H7 (cell line): ENCODE results near the gene THAP4. TPM values are rescaled to one million over a fixed set of nuclear protein-coding genes. Genes with fewer than 3 reads are reported as not detected.

ENCODE experiments used
- DNase-seq: peaks from one replicate; pipeline ENCODE4 v3.0.0; 2012
- H3K27me3 ChIP-seq: 2 replicates; pipeline ENCODE4 v1.6.0; 2011; ENCODE audit warnings: mild to moderate bottlenecking, low read length; ENCODE audit not compliant: control insufficient read depth, insufficient read depth
- H3K36me3 ChIP-seq: replicated peaks from 2 replicates; pipeline ENCODE4 v1.5.1; 2011; ENCODE audit warnings: low read length; ENCODE audit not compliant: control insufficient read depth, insufficient read depth
- H3K4me3 ChIP-seq: 2 replicates; pipeline ENCODE4 v1.5.1; 2011; ENCODE audit warnings: low read depth, mild to moderate bottlenecking, control low read depth, low read length, moderate library complexity; ENCODE audit not compliant: insufficient read depth
- total RNA-seq: library from RNA; depleted of rRNA; stranded (reverse); fragments of >200 nt; shearing (Covaris generic); gene quantifications from 2 replicates; pipeline ENCODE4 v1.2.3, GENCODE V29; 2014

The THAP4 gene
- total RNA-seq, 1 experiment from 2014 or later, result 120 TPM

- Histone ChIP-seq H3K27me3 (no peaks in the 10 kb centered on the region), H3K36me3 (peaks cover 12% of the 10 kb centered on the region), H3K4me3 (peak overlapping the region; percentile 97)
- peak; percentile 91 for DNase-seq
Measured at GRCh38 chr2:241636182-241637017, 558 bp downstream of the THAP4 start.

DNA sequence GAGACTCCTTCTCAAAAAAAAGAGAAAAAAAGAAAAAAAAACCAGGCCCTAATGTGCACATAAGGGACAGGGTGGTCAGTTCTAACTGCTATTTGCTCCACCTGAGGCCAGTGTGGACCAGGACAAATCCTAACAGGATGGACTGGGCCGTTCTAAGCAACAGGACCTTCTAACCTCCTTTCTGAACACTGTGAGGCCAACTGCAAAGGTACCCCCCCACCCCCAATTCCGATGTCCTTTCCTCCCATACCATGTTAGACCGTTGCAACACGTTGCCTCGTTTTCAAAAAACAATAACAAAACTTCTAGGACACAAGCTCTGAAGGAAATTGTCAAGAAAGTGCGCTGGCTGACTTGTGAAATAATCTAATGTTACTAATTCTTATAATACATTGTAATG, 1.2 kb downstream of the THAP4 start:
- H3K4me3 ChIP-seq, result peak overlapping the region; percentile 97
- no peaks in the 10 kb centered on the region for H3K27me3 ChIP-seq
- no peak for DNase-seq
- peaks cover 12% of the 10 kb centered on the region for H3K36me3 ChIP-seq

DNA sequence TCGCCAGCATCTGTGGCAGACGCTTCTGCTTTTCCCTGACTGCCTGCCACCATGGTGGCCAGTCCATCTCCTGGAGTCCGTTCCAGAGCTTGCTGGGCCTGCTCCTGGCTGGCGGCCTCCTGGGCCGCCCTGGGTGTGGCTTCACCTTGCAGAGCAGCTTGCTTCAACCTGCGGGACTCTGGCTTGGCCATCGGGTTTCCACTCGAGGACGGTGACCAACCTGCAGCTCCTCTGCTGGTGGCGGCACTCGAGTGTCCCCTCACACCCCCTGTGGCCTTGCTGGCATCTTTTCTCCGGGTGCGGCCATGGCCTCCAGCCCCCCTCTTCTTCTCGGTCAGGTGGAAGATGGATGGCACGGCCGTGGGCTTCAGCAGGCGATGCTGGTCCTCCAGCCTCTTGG, 3.4 kb downstream of the THAP4 start:
- DNase-seq, result no peak
- Histone ChIP-seq H3K4me3 (no peak overlapping the region), H3K27me3 (no peaks in the 10 kb centered on the region), H3K36me3 (peaks cover 11% of the 10 kb centered on the region)

GRCh38 chr2:241632478-241633325, 4.3 kb downstream of the THAP4 start:
- Histone ChIP-seq H3K4me3 (no peak overlapping the region), H3K36me3 (peaks cover 11% of the 10 kb centered on the region), H3K27me3 (no peaks in the 10 kb centered on the region)
- no peak for DNase-seq

DNA sequence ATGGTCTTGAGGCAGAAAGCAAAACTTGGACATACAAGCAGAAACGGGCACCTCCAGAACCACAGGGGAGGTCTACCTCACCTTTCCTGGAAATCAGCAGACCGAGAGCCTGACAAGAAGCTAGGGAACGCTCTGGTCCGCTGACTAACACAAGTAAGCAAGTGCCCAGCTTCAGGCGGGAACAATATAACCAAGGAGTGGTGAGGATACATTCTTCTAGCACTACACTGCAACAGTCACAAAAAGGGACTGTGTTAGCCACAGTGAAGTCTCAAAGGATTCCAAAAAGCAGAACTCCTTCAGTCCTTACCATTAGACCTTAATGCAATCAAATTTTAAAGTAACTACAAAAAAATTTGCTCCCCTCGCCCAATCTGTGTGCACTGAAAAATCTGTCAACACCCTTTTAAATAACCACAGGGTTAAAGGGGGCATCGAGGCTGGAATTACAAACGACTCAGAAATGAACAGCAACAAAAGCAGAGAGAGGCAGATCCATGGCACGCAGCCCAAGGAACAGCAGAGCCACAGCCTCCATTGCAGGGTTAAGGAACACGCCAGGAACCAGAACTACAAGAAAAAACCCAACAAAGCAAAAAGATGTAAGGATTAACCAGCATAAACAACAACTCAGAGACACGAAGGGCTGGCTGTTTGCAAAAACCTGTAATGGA, 7.1 kb downstream of the THAP4 start:
- Histone ChIP-seq H3K4me3 (no peak overlapping the region), H3K27me3 (no peaks in the 10 kb centered on the region), H3K36me3 (peaks cover 11% of the 10 kb centered on the region)
- no peak for DNase-seq

DNA sequence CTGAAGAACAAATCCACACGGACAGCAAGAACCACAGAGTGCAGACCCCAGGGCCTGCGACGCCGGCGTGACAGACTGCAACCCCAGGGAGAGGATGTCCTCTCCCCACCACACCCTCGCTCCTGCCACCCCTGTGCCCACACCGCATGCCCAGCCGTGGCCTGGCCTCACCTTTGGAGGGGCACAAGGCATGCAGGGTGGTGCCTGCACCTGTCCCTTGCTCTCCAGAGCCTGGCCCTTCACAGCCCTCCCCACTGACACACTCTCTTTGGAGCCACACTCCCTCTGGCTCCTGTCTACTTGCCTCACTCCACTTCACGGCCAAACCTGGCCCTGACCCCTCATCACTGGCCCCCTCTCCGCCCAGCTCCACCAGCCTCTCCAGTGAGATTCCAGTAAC, 9.3 kb downstream of the THAP4 start:
- Histone ChIP-seq H3K36me3 (peaks cover 4% of the 10 kb centered on the region), H3K27me3 (no peaks in the 10 kb centered on the region), H3K4me3 (no peak overlapping the region)
- DNase-seq, result no peak

DNA sequence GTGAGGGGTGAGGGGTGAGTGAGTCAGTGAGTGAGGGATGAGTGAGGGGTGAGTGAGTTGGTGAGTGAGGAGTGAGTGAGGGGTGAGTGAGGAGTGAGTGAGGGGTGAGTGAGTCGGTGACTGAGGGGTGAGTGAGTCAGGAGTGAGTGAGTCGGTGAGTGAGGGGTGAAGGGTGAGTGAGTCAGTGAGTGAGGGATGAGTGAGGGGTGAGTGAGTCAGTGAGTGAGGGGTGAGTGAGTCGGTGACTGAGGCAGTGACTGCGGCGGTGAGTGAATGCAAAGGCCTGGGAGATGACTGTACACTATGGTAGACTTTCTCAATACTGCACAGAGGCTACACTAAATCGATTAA, 16.6 kb downstream of the THAP4 start:
- Histone ChIP-seq H3K27me3 (no peaks in the 10 kb centered on the region), H3K4me3 (no peak overlapping the region)
- DNase-seq, result no peak

GRCh38 chr2:241619597-241620418, 17.1 kb downstream of the THAP4 start:
- H3K27me3 ChIP-seq, result no peaks in the 10 kb centered on the region
- DNase-seq, result no peak
- no peak overlapping the region for H3K4me3 ChIP-seq
- H3K36me3 ChIP-seq, result no peaks in the 10 kb centered on the region; the same call in 1 of the 2 replicates

More for the DNA sequence above, 16.6 kb downstream of the THAP4 start:
- no peaks in the 10 kb centered on the region; the same call in 1 of the 2 replicates for H3K36me3 ChIP-seq

- Histone ChIP-seq H3K27me3 (no peaks in the 10 kb centered on the region), H3K36me3 (no peaks in the 10 kb centered on the region; the same call in 1 of the 2 replicates), H3K4me3 (no peak overlapping the region)
- no peak for DNase-seq
Measured at GRCh38 chr2:241618829-241619228, 18.1 kb downstream of the THAP4 start.

GRCh38 chr2:241618296-241618805, 18.6 kb downstream of the THAP4 start:
- H3K27me3 ChIP-seq, result no peaks in the 10 kb centered on the region
- H3K36me3 ChIP-seq, result no peaks in the 10 kb centered on the region
- DNase-seq, result no peak
- H3K4me3 ChIP-seq, result no peak overlapping the region

DNA sequence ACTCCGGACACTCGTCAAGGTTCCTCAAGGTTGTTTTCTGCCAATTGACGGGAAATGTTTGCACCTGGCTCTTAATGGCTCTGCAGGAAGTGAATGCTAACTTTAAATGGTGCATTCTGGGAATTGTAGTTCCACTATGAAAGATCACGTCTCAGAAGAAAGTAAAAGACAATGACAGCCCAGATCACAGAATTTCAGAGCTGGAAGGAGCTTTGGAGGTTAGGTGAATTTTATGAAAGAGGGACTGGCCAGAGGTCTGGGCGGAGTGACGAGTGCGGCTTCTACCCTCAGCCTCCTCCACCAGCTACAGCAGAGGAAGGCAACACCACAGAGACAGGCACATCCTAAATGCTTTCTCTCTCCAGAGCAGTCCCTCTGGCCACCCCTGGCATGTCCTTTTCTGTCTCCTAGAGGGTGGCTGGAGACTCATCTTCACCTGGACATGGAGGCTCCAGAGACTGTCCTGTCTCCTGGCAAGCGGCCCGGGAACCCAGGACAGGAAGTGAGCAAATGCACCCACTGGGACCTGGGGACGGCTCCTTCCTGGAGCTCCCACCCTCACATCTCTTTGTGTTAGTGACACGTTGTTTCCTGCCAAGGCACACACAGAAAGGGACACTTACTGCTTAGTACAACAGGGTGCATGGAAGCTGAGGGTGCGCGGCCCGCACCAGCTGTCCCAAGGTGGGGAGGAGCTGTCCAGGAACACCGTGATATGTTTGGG, 19.4 kb downstream of the THAP4 start:
- H3K4me3 ChIP-seq, result no peak overlapping the region; the same call in 1 of the 2 replicates
- H3K36me3 ChIP-seq, result no peaks in the 10 kb centered on the region
- no peak for DNase-seq
- no peaks in the 10 kb centered on the region for H3K27me3 ChIP-seq

GRCh38 chr2:241616168-241617125, 20.5 kb downstream of the THAP4 start:
- no peaks in the 10 kb centered on the region for H3K36me3 ChIP-seq
- no peak for DNase-seq
- H3K4me3 ChIP-seq, result no peak overlapping the region
- H3K27me3 ChIP-seq, result no peaks in the 10 kb centered on the region
